ENCODE measurements around the gene AQP7. TPM values are rescaled to one million over a fixed set of nuclear protein-coding genes. Genes with fewer than 3 reads are reported as not detected.

The AQP7 gene
- total and polyA plus RNA-seq, 10 donors: 0.26 to 3.2 (median 1.7) TPM

DNA sequence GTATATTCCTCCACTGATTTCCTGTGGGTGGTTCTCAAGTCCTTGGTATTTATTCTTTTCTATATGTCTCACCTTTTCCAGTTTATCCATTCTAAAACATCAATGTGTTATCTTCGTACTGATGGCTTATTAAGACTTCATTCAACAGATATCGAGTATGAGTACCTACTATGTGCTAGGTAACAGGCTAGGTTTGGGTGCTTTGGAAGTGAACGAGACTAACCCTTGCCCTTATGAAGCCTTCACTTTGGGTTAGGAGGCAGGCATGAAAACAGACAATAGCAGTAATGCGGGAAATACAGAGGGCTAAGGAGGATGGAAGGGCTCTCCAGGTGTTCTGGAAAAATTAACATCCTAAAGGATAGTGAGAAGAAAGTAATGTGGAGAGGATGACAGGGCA is 53.4 kb downstream of the AQP7 start:
- Histone ChIP-seq H3K9me3 (no peaks in the 10 kb centered on the region), H3K4me1 (peaks cover 0 to under 1% (median 0%) of the 10 kb centered on the region in 6 donors), H3K27ac (no peak overlapping the region), H3K27me3 (replicated peaks in 1 of 7) (no peaks in the 10 kb centered on the region), H3K4me3 (no peak overlapping the region), H3K36me3 (peaks cover 12 to 99% (median 65%) of the 10 kb centered on the region in 6 donors)
- 94 to 98% (median 96%) methylated on average over 4 of the region's 4 CpGs for WGBS, 5 donors
- intact Hi-C loops (cut with DNase I; ENCODE audit: low total_unique reads): no loop called here
- no peak for DNase-seq
- TF ChIP-seq, protein P1, sequence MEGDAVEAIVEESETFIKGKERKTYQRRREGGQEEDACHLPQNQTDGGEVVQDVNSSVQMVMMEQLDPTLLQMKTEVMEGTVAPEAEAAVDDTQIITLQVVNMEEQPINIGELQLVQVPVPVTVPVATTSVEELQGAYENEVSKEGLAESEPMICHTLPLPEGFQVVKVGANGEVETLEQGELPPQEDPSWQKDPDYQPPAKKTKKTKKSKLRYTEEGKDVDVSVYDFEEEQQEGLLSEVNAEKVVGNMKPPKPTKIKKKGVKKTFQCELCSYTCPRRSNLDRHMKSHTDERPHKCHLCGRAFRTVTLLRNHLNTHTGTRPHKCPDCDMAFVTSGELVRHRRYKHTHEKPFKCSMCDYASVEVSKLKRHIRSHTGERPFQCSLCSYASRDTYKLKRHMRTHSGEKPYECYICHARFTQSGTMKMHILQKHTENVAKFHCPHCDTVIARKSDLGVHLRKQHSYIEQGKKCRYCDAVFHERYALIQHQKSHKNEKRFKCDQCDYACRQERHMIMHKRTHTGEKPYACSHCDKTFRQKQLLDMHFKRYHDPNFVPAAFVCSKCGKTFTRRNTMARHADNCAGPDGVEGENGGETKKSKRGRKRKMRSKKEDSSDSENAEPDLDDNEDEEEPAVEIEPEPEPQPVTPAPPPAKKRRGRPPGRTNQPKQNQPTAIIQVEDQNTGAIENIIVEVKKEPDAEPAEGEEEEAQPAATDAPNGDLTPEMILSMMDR (IDR thresholded peaks at IDR 0.05 in 8 of 11, conservative IDR thresholded peaks at IDR 0.05 in 3 of 11): no peak
- TF ChIP-seq POLR2A (IDR thresholded peaks at IDR 0.05): no peak
- no peak for TF ChIP-seq POLR2AphosphoS5 (IDR thresholded peaks at IDR 0.05)

DNA sequence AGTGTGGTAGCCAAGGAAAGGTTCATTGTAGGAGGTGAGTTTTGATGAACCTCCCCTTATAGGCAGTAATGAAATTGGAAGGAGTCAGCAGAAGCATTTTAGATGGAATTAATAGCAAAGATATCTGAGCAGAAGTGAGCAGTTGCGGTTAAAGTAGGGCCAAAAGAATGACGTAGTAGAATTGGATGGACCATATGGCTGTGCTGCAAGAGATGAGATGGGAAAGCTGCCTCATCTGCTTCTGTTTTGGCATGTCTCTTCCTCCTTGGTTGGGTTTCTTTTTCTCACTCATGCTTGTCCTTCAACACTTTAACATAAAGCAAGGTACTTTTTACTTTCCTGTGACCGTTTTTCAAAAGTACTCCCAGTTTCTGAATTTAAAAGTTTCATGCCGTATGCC is 55.8 kb downstream of the AQP7 start:
- no peak overlapping the region for H3K27ac ChIP-seq
- TF ChIP-seq, protein P1 (IDR thresholded peaks at IDR 0.05 in 8 of 11, conservative IDR thresholded peaks at IDR 0.05 in 3 of 11): no peak
- no peak for TF ChIP-seq POLR2AphosphoS5 (IDR thresholded peaks at IDR 0.05)
- no peak for TF ChIP-seq POLR2A (IDR thresholded peaks at IDR 0.05)
- H3K4me1 ChIP-seq: no peaks in the 10 kb centered on the region
- whole genome bisulfite sequencing, 5 donors: 96 to 97% (median 97%) methylated on average over 4 of the region's 4 CpGs
- no peaks in the 10 kb centered on the region for H3K27me3 ChIP-seq (replicated peaks in 1 of 7)
- intact Hi-C loops (cut with DNase I; ENCODE audit: low total_unique reads): no loop called here
- no peak for DNase-seq
- H3K9me3 ChIP-seq: no peaks in the 10 kb centered on the region
- no peak overlapping the region for H3K4me3 ChIP-seq
- H3K36me3 ChIP-seq: peaks cover 12 to 99% (median 84%) of the 10 kb centered on the region in 6 donors

DNA sequence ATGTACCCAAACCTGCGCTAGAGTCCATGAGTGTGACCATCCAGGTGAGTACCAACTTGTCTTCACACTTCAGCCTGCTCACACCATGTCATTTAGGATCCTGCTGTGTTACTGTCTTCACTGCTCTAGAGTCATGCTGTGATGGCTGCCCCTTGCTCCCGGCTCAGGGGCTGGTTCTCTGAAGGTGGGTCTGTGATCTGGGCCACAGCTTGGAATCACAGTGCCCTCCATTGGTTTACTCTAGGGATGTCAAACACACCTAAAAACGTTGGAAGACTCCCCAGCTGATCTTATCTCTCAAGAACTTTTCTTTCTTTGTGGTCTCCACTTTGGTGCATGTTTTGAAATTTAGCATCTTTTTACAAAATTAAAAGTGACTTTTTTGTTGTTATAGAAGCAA is 58.2 kb downstream of the AQP7 start:
- no peak for TF ChIP-seq POLR2A (IDR thresholded peaks at IDR 0.05)
- TF ChIP-seq, protein P1 (IDR thresholded peaks at IDR 0.05 in 8 of 11, conservative IDR thresholded peaks at IDR 0.05 in 3 of 11): no peak
- TF ChIP-seq POLR2AphosphoS5 (IDR thresholded peaks at IDR 0.05): no peak
- intact Hi-C loops (cut with DNase I; ENCODE audit: low total_unique reads): no loop called here

DNA sequence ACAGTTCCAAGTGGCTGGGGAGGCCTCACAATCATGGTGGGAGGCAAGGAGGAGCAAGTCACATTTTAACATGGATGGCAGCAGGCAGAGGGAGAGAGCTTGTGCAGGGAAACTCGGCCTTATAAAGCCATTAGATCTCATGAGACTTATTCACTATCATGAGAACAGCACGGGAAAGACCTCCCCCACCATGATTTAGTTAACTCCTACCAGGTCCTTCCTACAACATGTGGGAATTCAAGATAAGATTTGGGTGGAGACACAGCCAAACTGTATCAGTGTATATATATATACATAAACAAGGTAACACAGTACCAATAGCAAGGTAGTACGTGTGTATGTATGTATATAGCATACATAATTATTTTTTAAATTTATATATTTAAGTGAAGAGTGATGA is 61.2 kb downstream of the AQP7 start:
- TF ChIP-seq, protein P1 (IDR thresholded peaks at IDR 0.05 in 8 of 11, conservative IDR thresholded peaks at IDR 0.05 in 3 of 11): no peak
- no peak for TF ChIP-seq POLR2A (IDR thresholded peaks at IDR 0.05)
- TF ChIP-seq POLR2AphosphoS5 (IDR thresholded peaks at IDR 0.05): no peak
- no peak overlapping the region for H3K27ac ChIP-seq
- no peak overlapping the region for H3K4me3 ChIP-seq
- peaks cover 6 to 28% (median 16%) of the 10 kb centered on the region in 8 donors for H3K9me3 ChIP-seq
- H3K4me1 ChIP-seq: no peaks in the 10 kb centered on the region
- H3K36me3 ChIP-seq: peaks cover 19 to 100% (median 100%) of the 10 kb centered on the region in 6 donors
- DNase-seq: no peak
- intact Hi-C loops (cut with DNase I; ENCODE audit: low total_unique reads): no loop called here
- H3K27me3 ChIP-seq (replicated peaks in 1 of 7): no peaks in the 10 kb centered on the region
- 92 to 98% (median 95%) methylated on average over 3 of the region's 3 CpGs for WGBS, 5 donors

More for the DNA sequence above, 58.2 kb downstream of the AQP7 start:
- peaks cover 24 to 100% (median 100%) of the 10 kb centered on the region in 6 donors for H3K36me3 ChIP-seq
- peaks cover 6 to 16% (median 15%) of the 10 kb centered on the region in 8 donors for H3K9me3 ChIP-seq
- H3K27me3 ChIP-seq (replicated peaks in 1 of 7): no peaks in the 10 kb centered on the region
- H3K4me3 ChIP-seq: no peak overlapping the region
- no peaks in the 10 kb centered on the region for H3K4me1 ChIP-seq
- 75 to 84% (median 82%) methylated on average over 3 of the region's 3 CpGs for WGBS, 5 donors
- no peak for DNase-seq
- no peak overlapping the region for H3K27ac ChIP-seq
